ENCODE measurements around the gene CDO1. TPM values are rescaled to one million over a fixed set of nuclear protein-coding genes. Genes with fewer than 3 reads are reported as not detected.

Gene CDO1
- total RNA-seq, 1 experiment from 2014 or later, result 0.17 TPM

DNA sequence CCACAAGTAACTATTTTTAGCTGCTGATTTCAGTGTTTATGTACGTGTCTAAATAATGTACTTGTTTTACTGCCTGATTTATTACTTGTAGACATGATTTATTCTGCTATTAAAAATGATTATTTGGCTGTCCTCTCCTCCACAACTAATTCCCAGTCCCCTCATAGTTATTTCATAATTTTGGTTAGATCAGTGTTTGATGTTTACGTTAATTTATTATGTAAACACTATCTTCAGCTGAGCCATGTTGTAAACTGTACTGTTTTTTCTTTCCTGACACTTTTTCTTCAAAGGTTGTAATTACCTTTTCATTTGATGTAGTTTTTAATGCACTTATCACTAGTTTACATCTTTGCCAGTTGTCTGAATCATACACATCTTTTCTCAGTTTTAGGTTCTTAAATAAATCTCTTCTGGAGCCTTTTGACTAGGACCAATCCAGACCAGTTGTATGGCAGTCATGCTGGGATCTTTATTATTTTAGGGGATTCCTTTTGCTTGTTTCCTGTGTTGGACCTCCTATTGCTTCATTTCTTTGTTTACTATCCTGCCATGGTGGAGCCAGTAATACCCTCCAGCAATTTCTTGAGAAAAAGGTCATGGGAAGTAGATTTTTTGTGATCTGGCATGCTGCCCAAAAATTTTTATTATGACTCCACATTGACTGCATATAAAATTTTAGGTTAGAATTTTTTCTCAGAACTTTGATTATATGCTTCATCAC lies 41.3 kb upstream of the CDO1 start (continued):
- TF ChIP-seq REST (IDR thresholded peaks at IDR 0.05; ENCODE audit: low read depth) (no peak), CBX3 (IDR thresholded peaks at IDR 0.05; ENCODE audit: low read depth) (no peak), ZFX (IDR thresholded peaks at IDR 0.05) (no peak), TCF7L2 (IDR thresholded peaks at IDR 0.05; ENCODE audit: borderline replicate concordance, extremely low read depth, insufficient read depth, insufficient read length) (peak; percentile 9), SIN3A (IDR thresholded peaks at IDR 0.05; ENCODE audit: low read depth) (peak; percentile 23; the same call in 1 of the 2 replicates), EZH2 (IDR thresholded peaks at IDR 0.05) (no peak), FOSL1 (IDR thresholded peaks at IDR 0.05; ENCODE audit: low read depth) (no peak), SRF (IDR thresholded peaks at IDR 0.05; ENCODE audit: low read depth) (no peak), EGR1 (IDR thresholded peaks at IDR 0.05; ENCODE audit: low read depth) (no peak)
- TF ChIP-seq, protein P1, sequence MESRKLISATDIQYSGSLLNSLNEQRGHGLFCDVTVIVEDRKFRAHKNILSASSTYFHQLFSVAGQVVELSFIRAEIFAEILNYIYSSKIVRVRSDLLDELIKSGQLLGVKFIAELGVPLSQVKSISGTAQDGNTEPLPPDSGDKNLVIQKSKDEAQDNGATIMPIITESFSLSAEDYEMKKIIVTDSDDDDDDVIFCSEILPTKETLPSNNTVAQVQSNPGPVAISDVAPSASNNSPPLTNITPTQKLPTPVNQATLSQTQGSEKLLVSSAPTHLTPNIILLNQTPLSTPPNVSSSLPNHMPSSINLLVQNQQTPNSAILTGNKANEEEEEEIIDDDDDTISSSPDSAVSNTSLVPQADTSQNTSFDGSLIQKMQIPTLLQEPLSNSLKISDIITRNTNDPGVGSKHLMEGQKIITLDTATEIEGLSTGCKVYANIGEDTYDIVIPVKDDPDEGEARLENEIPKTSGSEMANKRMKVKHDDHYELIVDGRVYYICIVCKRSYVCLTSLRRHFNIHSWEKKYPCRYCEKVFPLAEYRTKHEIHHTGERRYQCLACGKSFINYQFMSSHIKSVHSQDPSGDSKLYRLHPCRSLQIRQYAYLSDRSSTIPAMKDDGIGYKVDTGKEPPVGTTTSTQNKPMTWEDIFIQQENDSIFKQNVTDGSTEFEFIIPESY (IDR thresholded peaks at IDR 0.05; ENCODE audit: extremely low read depth, insufficient replicate concordance, low read length), result no peak
